ENCODE results near the gene ERI3. TPM values are rescaled to one million over a fixed set of nuclear protein-coding genes. Genes with fewer than 3 reads are reported as not detected.

Gene ERI3
- total RNA-seq, 4 donors from 2014 or later, result 31.9 to 58.8 (median 48.1) TPM

GRCh38 chr1:44303532-44303931, 51.5 kb downstream of the ERI3 start:
- H3K27ac ChIP-seq, result no peak overlapping the region
- H3K36me3 ChIP-seq, result peaks cover 0 to 100% of the 10 kb centered on the region in 2 donors
- WGBS, 2 donors (ENCODE audit: low coverage in 1 of 2), result 100% methylated on average over 1 of the region's 1 CpG; no CpG with 5 or more reads in 1 of the 2 donors
- ATAC-seq, result no peak
- no peaks in the 10 kb centered on the region for H3K27me3 ChIP-seq
- H3K4me3 ChIP-seq, result no peak overlapping the region
- H3K9me3 ChIP-seq, result no peaks in the 10 kb centered on the region
- H3K4me1 ChIP-seq, result no peaks in the 10 kb centered on the region
- TF ChIP-seq POLR2AphosphoS5 (IDR thresholded peaks at IDR 0.05) (no peak), POLR2A (IDR thresholded peaks at IDR 0.05) (no peak), CTCF (IDR thresholded peaks at IDR 0.05) (no peak), EP300 (IDR thresholded peaks at IDR 0.05) (no peak)

GRCh38 chr1:44302541-44302940, 52.5 kb downstream of the ERI3 start:
- Histone ChIP-seq H3K27me3 (no peaks in the 10 kb centered on the region), H3K4me1 (no peaks in the 10 kb centered on the region), H3K36me3 (peaks cover 0 to 99% of the 10 kb centered on the region in 2 donors), H3K4me3 (no peak overlapping the region), H3K27ac (no peak overlapping the region), H3K9me3 (no peaks in the 10 kb centered on the region)
- no peak for ATAC-seq
- WGBS, 2 donors (ENCODE audit: low coverage in 1 of 2), result 69 to 90% methylated on average over 2 to 4 of the region's 6 CpGs
- TF ChIP-seq POLR2A (IDR thresholded peaks at IDR 0.05), result no peak
- no peak for TF ChIP-seq CTCF (IDR thresholded peaks at IDR 0.05)
- no peak for TF ChIP-seq EP300 (IDR thresholded peaks at IDR 0.05)
- TF ChIP-seq POLR2AphosphoS5 (IDR thresholded peaks at IDR 0.05), result no peak

- H3K4me1 ChIP-seq, result no peaks in the 10 kb centered on the region
- no peak overlapping the region for H3K27ac ChIP-seq
- no peak for ATAC-seq
- no peak overlapping the region for H3K4me3 ChIP-seq
- 92 to 100% methylated on average over 2 to 4 of the region's 5 CpGs for WGBS, 2 donors (ENCODE audit: low coverage in 1 of 2)
- no peak for TF ChIP-seq POLR2A (IDR thresholded peaks at IDR 0.05)
- TF ChIP-seq CTCF (IDR thresholded peaks at IDR 0.05), result no peak
- TF ChIP-seq POLR2AphosphoS5 (IDR thresholded peaks at IDR 0.05), result no peak
- no peak for TF ChIP-seq EP300 (IDR thresholded peaks at IDR 0.05)
- no peaks in the 10 kb centered on the region for H3K27me3 ChIP-seq
- no peaks in the 10 kb centered on the region for H3K9me3 ChIP-seq
- H3K36me3 ChIP-seq, result peaks cover 0 to 99% of the 10 kb centered on the region in 2 donors
Observed at GRCh38 chr1:44301442-44301841, 53.6 kb downstream of the ERI3 start.

- H3K36me3 ChIP-seq, result peaks cover 0 to 99% of the 10 kb centered on the region in 2 donors
- no peak overlapping the region for H3K4me3 ChIP-seq
- no peaks in the 10 kb centered on the region for H3K27me3 ChIP-seq
- WGBS, 2 donors (ENCODE audit: low coverage in 1 of 2), result 92% methylated on average over 2 of the region's 7 CpGs; no CpG with 5 or more reads in 1 of the 2 donors
- no peak overlapping the region for H3K27ac ChIP-seq
- no peak for ATAC-seq
- no peak for TF ChIP-seq CTCF (IDR thresholded peaks at IDR 0.05)
- TF ChIP-seq POLR2AphosphoS5 (IDR thresholded peaks at IDR 0.05), result no peak
- no peak for TF ChIP-seq POLR2A (IDR thresholded peaks at IDR 0.05)
- no peak for TF ChIP-seq EP300 (IDR thresholded peaks at IDR 0.05)
- H3K4me1 ChIP-seq, result no peaks in the 10 kb centered on the region
- H3K9me3 ChIP-seq, result no peaks in the 10 kb centered on the region
Observed at GRCh38 chr1:44300852-44301251, 54.2 kb downstream of the ERI3 start.

- no peaks in the 10 kb centered on the region for H3K9me3 ChIP-seq
- 90 to 100% methylated on average over 1 to 2 of the region's 2 CpGs for WGBS, 2 donors (ENCODE audit: low coverage in 1 of 2)
- no peak overlapping the region for H3K27ac ChIP-seq
- TF ChIP-seq POLR2AphosphoS5 (IDR thresholded peaks at IDR 0.05), result no peak
- TF ChIP-seq CTCF (IDR thresholded peaks at IDR 0.05), result no peak
- no peak for TF ChIP-seq EP300 (IDR thresholded peaks at IDR 0.05)
- TF ChIP-seq POLR2A (IDR thresholded peaks at IDR 0.05), result no peak
- no peaks in the 10 kb centered on the region for H3K27me3 ChIP-seq
- no peak overlapping the region for H3K4me3 ChIP-seq
- no peak for ATAC-seq
- H3K4me1 ChIP-seq, result peaks cover 0 to 11% (median 8%) of the 10 kb centered on the region in 3 donors
- peaks cover 0 to 95% of the 10 kb centered on the region in 2 donors for H3K36me3 ChIP-seq
Observed at GRCh38 chr1:44297695-44298400, 57.2 kb downstream of the ERI3 start.

Measured in gastroesophageal sphincter (tissue), 4 donors.